ENCODE results near the gene DBH. TPM values are rescaled to one million over a fixed set of nuclear protein-coding genes. Genes with fewer than 3 reads are reported as not detected.
A peak's percentile ranks its signal among the peaks of the same experiment; 100 is the strongest.

Gene DBH
- total and polyA plus RNA-seq, 2 donors from 2014 or later = 0.39 TPM; not detected in 1

GRCh38 chr9:133589454-133590227, 46.5 kb upstream of the DBH start:
- Histone ChIP-seq H3K36me3 (ENCODE audit: control insufficient read depth in 2 of 3, insufficient read depth in 3 of 3, low read length in 3 of 3) (no peaks in the 10 kb centered on the region), H3K27me3 (ENCODE audit: control insufficient read depth, insufficient read depth, low read length) (no peaks in the 10 kb centered on the region), H3K9me3 (ENCODE audit: control insufficient read depth in 2 of 3, insufficient read depth in 1 of 3, low read length in 3 of 3) (no peaks in the 10 kb centered on the region), H3K4me3 (ENCODE audit: low read length in 3 of 3) (no peak overlapping the region), H3K9ac (ENCODE audit: low read length in 3 of 3) (no peak overlapping the region), H3K27ac (ENCODE audit: low read depth in 2 of 2, low read length in 2 of 2) (no peak overlapping the region), H3K4me1 (ENCODE audit: control insufficient read depth in 2 of 3, insufficient read depth in 2 of 3, low read depth in 1 of 3, low read length in 3 of 3) (peaks cover 0 to 2% (median 0%) of the 10 kb centered on the region in 3 donors)
- FAIRE-seq (no peak), DNase-seq (peak in 1 of 5 donors; percentile 41)
- intact Hi-C loops (cut with DNase I) = no loop called here
- TF ChIP-seq CTCF (IDR thresholded peaks at IDR 0.05; ENCODE audit: borderline replicate concordance, extremely low read depth, insufficient read depth) = peak; percentile 9

- no peaks in the 10 kb centered on the region for H3K4me1 ChIP-seq (ENCODE audit: control insufficient read depth in 2 of 3, insufficient read depth in 2 of 3, low read depth in 1 of 3, low read length in 3 of 3)
- intact Hi-C loops (cut with DNase I) = no loop called here
- TF ChIP-seq CTCF (IDR thresholded peaks at IDR 0.05; ENCODE audit: borderline replicate concordance, extremely low read depth, insufficient read depth) = no peak
- H3K9ac ChIP-seq (ENCODE audit: low read length in 3 of 3) = no peak overlapping the region
- H3K36me3 ChIP-seq (ENCODE audit: control insufficient read depth in 2 of 3, insufficient read depth in 3 of 3, low read length in 3 of 3) = no peaks in the 10 kb centered on the region
- no peaks in the 10 kb centered on the region for H3K27me3 ChIP-seq (ENCODE audit: control insufficient read depth, insufficient read depth, low read length)
- H3K9me3 ChIP-seq (ENCODE audit: control insufficient read depth in 2 of 3, insufficient read depth in 1 of 3, low read length in 3 of 3) = no peaks in the 10 kb centered on the region
- no peak overlapping the region for H3K27ac ChIP-seq (ENCODE audit: low read depth in 2 of 2, low read length in 2 of 2)
- no peak for FAIRE-seq
- peak in 1 of 5 donors; percentile 44 for DNase-seq
- no peak overlapping the region for H3K4me3 ChIP-seq (ENCODE audit: low read length in 3 of 3)
Measured at GRCh38 chr9:133590231-133590855, 45.8 kb upstream of the DBH start.

GRCh38 chr9:133591116-133591910, 44.9 kb upstream of the DBH start:
- no peak overlapping the region for H3K9ac ChIP-seq (ENCODE audit: low read length in 3 of 3)
- H3K9me3 ChIP-seq (ENCODE audit: control insufficient read depth in 2 of 3, insufficient read depth in 1 of 3, low read length in 3 of 3) = peaks cover 0 to under 1% (median 0%) of the 10 kb centered on the region in 3 donors
- no peaks in the 10 kb centered on the region for H3K27me3 ChIP-seq (ENCODE audit: control insufficient read depth, insufficient read depth, low read length)
- DNase-seq (peak in 1 of 5 donors; percentile 63), FAIRE-seq (no peak)
- no peak overlapping the region for H3K4me3 ChIP-seq (ENCODE audit: low read length in 3 of 3)
- intact Hi-C loops (cut with DNase I) = no loop called here
- H3K36me3 ChIP-seq (ENCODE audit: control insufficient read depth in 2 of 3, insufficient read depth in 3 of 3, low read length in 3 of 3) = no peaks in the 10 kb centered on the region
- H3K27ac ChIP-seq (ENCODE audit: low read depth in 2 of 2, low read length in 2 of 2) = no peak overlapping the region
- no peaks in the 10 kb centered on the region for H3K4me1 ChIP-seq (ENCODE audit: control insufficient read depth in 2 of 3, insufficient read depth in 2 of 3, low read depth in 1 of 3, low read length in 3 of 3)
- TF ChIP-seq CTCF (IDR thresholded peaks at IDR 0.05; ENCODE audit: borderline replicate concordance, extremely low read depth, insufficient read depth) = no peak

Data from kidney (tissue), 14 donors.